Measurements from ENCODE around the gene CLSTN2.

DNA sequence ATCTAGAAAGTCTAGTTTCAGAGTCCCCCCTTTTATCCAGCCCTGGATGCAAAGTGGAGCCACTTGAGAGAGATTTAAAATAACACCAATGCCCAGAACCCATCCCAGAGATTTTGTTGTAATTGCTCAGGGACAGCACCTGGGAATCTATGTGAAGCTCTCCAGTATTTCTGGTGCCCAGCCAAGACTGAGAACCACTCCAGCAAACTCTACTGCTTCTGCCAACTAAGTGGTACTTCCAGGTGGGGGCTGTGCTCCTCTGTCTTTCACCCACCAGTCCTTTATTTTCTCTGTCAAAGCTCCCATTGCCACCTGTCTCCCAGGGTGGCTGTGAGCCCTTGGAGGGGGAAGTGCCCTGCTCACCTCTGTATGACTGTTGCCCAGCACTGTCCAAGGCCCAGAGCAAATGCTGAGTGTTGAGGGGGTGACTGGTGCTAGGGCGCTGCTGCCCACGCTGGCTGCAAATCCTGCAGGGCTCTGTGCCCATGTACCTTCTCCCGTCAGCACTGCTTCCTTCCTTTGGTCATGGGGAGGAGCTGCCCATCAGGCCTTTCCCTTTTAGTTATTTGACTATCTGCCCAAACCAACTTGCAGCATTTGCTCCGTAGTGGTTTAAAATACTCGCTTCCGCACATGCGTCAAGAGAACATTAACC, 9.4 kb downstream of the CLSTN2 start:
- TF ChIP-seq POLR2A (IDR thresholded peaks at IDR 0.05; ENCODE audit: borderline replicate concordance, extremely low read depth, insufficient read depth, insufficient read length) (no peak), SIN3A (IDR thresholded peaks at IDR 0.05; ENCODE audit: low read depth) (no peak), CBX3 (IDR thresholded peaks at IDR 0.05; ENCODE audit: low read depth) (no peak), EZH2 (IDR thresholded peaks at IDR 0.05) (no peak), CEBPB (IDR thresholded peaks at IDR 0.05; ENCODE audit: low read depth) (no peak), SP1 (IDR thresholded peaks at IDR 0.05; ENCODE audit: low read depth) (no peak)
- TF ChIP-seq, protein P1, sequence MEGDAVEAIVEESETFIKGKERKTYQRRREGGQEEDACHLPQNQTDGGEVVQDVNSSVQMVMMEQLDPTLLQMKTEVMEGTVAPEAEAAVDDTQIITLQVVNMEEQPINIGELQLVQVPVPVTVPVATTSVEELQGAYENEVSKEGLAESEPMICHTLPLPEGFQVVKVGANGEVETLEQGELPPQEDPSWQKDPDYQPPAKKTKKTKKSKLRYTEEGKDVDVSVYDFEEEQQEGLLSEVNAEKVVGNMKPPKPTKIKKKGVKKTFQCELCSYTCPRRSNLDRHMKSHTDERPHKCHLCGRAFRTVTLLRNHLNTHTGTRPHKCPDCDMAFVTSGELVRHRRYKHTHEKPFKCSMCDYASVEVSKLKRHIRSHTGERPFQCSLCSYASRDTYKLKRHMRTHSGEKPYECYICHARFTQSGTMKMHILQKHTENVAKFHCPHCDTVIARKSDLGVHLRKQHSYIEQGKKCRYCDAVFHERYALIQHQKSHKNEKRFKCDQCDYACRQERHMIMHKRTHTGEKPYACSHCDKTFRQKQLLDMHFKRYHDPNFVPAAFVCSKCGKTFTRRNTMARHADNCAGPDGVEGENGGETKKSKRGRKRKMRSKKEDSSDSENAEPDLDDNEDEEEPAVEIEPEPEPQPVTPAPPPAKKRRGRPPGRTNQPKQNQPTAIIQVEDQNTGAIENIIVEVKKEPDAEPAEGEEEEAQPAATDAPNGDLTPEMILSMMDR (IDR thresholded peaks at IDR 0.05 in 2 of 3, conservative IDR thresholded peaks at IDR 0.05 in 1 of 3; ENCODE audit: borderline replicate concordance in 1 of 3, insufficient read depth in 1 of 3, low read depth in 2 of 3, low read length in 2 of 3) = no peak
- TF ChIP-seq, protein P2, sequence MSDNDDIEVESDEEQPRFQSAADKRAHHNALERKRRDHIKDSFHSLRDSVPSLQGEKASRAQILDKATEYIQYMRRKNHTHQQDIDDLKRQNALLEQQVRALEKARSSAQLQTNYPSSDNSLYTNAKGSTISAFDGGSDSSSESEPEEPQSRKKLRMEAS (IDR thresholded peaks at IDR 0.05) = no peak

All from HCT116 (cell line).